ENCODE results near the gene MUC13.

Gene MUC13

DNA sequence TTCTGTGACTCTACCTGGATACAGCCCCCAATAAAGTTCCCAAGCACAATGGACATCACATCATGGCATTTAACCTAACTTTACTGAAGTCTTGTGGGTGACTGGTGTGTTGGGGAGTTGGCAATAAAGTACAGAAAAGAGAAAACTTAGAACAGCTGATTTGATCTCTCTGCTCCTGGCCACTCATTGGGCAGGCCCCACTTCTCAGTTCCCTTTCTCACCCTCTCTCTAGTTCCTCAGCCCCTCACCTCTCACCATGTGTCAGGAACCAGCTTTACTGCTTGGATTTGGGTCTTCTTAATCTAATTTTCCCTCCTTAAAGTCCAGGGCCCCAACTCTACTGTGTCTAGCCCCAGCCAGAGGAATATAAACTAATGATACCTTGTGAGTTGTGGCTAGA lies 713 bp upstream of the MUC13 start:
- no peaks in the 10 kb centered on the region for H3K27me3 ChIP-seq (ENCODE audit: insufficient read depth, insufficient read length)

DNA sequence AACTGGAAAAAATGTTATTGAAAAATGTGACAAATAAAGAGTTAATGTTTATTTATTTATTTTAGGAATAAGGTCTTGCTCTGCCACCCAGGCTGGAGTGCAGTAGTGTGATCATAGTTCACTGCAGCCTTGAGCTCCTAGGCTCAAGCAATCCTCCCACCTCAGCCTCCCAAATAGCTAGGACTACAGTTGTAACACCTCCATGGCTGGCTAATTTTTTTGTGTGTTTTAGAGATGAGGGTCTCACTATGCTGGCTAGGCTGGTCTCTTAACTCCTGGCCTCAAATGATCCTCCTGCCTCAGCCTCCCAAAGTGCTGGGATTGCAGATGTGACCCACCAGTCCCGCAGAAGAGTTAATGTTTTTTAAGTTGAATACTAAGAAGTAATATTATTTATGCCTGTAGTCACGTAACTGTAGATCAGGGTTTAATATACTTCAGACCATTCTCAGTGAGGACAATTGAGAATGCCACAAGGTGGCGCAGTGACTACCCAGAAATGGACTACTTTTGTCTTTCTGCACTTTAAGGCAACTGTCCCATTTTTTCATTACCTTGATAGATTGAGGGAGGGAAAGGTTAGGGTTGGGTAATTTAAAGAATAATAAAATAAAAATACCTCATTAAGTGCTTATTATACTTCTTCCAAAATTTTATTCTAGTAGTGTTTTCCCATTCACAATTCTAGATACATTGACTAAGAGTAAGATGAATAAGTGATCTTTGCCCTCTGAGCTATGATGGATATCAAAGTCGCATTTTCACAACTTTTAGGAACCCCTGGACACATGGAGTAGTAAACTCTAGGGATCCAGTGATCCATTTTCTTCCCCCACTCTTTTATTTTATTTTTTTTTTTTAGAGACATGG lies 6.0 kb downstream of the MUC13 start:
- peak; percentile 52 for DNase-seq (ENCODE audit: low read depth, low spot score)
- Histone ChIP-seq H3K4me1 (ENCODE audit: insufficient read depth, insufficient read length) (no peaks in the 10 kb centered on the region), H3K9ac (ENCODE audit: insufficient read length, low read depth) (no peak overlapping the region), H3K36me3 (ENCODE audit: insufficient read depth, insufficient read length, low read length) (no peaks in the 10 kb centered on the region), H3K4me3 (ENCODE audit: insufficient read length, low read depth) (no peak overlapping the region), H3K27me3 (ENCODE audit: insufficient read depth, insufficient read length) (no peaks in the 10 kb centered on the region), H3K9me3 (ENCODE audit: insufficient read depth, low read length) (no peaks in the 10 kb centered on the region)
- TF ChIP-seq SUZ12 (IDR thresholded peaks at IDR 0.05; ENCODE audit: extremely low read depth, insufficient read depth, insufficient read length) = no peak
- no peak for TF ChIP-seq ZNF274 (IDR thresholded peaks at IDR 0.05; ENCODE audit: low read depth, low read length)
- TF ChIP-seq YY1 (IDR thresholded peaks at IDR 0.05; ENCODE audit: insufficient read depth, insufficient read length) = no peak

More for the DNA sequence above, 713 bp upstream of the MUC13 start:
- Histone ChIP-seq H3K9ac (ENCODE audit: insufficient read length, low read depth) (no peak overlapping the region), H3K9me3 (ENCODE audit: insufficient read depth, low read length) (no peaks in the 10 kb centered on the region), H3K36me3 (ENCODE audit: insufficient read depth, insufficient read length, low read length) (no peaks in the 10 kb centered on the region), H3K4me3 (ENCODE audit: insufficient read length, low read depth) (no peak overlapping the region), H3K4me1 (ENCODE audit: insufficient read depth, insufficient read length) (no peaks in the 10 kb centered on the region)
- no peak for TF ChIP-seq ZNF274 (IDR thresholded peaks at IDR 0.05; ENCODE audit: low read depth, low read length)
- TF ChIP-seq YY1 (IDR thresholded peaks at IDR 0.05; ENCODE audit: insufficient read depth, insufficient read length) = no peak
- TF ChIP-seq SUZ12 (IDR thresholded peaks at IDR 0.05; ENCODE audit: extremely low read depth, insufficient read depth, insufficient read length) = no peak
- DNase-seq (ENCODE audit: low read depth, low spot score) = no peak

DNA sequence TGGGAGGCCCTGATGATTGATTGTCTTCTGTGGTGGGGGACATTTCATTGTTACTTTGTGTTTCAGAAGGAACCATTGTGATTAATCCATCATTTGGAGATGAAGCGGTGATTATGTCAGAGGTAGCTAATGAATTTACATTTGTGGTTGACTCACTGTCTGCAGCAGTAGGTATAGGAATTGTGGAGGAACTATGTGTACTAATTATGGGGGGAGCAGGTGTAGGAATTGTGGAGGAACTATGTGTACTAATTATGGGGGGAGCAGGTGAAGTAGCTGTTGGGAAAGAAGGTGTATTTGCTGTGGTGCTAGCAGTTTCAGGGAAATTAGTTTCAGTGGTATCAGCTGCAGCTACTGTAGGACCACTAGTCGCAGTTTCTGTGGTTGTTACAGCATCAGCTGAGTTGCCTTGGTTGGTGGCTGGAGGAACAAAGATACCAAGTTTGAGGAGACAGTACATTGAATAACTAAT lies 6.9 kb downstream of the MUC13 start:
- Histone ChIP-seq H3K4me1 (ENCODE audit: insufficient read depth, insufficient read length) (no peaks in the 10 kb centered on the region), H3K9me3 (ENCODE audit: insufficient read depth, low read length) (no peaks in the 10 kb centered on the region), H3K9ac (ENCODE audit: insufficient read length, low read depth) (no peak overlapping the region), H3K36me3 (ENCODE audit: insufficient read depth, insufficient read length, low read length) (no peaks in the 10 kb centered on the region), H3K27me3 (ENCODE audit: insufficient read depth, insufficient read length) (no peaks in the 10 kb centered on the region), H3K4me3 (ENCODE audit: insufficient read length, low read depth) (no peak overlapping the region)
- no peak for TF ChIP-seq SUZ12 (IDR thresholded peaks at IDR 0.05; ENCODE audit: extremely low read depth, insufficient read depth, insufficient read length)
- TF ChIP-seq YY1 (IDR thresholded peaks at IDR 0.05; ENCODE audit: insufficient read depth, insufficient read length) = no peak
- TF ChIP-seq ZNF274 (IDR thresholded peaks at IDR 0.05; ENCODE audit: low read depth, low read length) = no peak
- no peak for DNase-seq (ENCODE audit: low read depth, low spot score)

DNA sequence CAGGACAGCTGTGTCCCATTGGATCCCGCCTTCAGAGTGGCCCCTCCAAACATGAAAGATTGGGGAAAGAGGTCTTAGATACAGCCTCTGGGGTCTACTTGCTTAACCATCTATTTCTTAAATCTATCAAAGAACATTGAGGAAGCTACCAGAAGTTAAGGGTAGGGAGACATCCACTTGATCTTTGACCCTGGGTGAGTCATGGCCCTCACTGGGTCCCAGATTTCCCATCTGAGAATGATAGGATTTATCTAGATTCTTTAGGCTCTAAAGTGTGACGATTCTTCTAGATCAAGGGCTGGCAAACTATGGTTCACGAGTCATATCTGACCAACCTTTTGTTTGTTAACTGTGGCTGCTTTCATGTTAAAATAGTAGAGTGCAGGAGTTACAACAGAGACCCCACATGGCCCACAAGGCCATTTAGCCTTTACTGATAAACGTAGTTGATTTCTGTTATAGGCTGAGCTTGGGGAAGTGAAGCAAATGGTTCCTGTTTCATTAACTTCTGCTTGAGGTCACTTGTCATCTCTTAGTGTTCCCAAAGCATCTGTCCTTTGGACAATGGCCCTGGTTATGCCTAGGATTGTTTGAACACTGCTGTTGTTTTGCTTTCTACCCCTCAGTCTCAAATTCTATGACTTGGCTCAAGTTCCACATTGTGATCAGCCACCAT lies 8.0 kb downstream of the MUC13 start:
- Histone ChIP-seq H3K27me3 (ENCODE audit: insufficient read depth, insufficient read length) (no peaks in the 10 kb centered on the region), H3K9ac (ENCODE audit: insufficient read length, low read depth) (no peak overlapping the region), H3K9me3 (ENCODE audit: insufficient read depth, low read length) (no peaks in the 10 kb centered on the region), H3K4me1 (ENCODE audit: insufficient read depth, insufficient read length) (no peaks in the 10 kb centered on the region), H3K4me3 (ENCODE audit: insufficient read length, low read depth) (no peak overlapping the region), H3K36me3 (ENCODE audit: insufficient read depth, insufficient read length, low read length) (no peaks in the 10 kb centered on the region)
- DNase-seq (ENCODE audit: low read depth, low spot score) = no peak
- TF ChIP-seq SUZ12 (IDR thresholded peaks at IDR 0.05; ENCODE audit: extremely low read depth, insufficient read depth, insufficient read length) = no peak
- TF ChIP-seq YY1 (IDR thresholded peaks at IDR 0.05; ENCODE audit: insufficient read depth, insufficient read length) = no peak
- TF ChIP-seq ZNF274 (IDR thresholded peaks at IDR 0.05; ENCODE audit: low read depth, low read length) = no peak

DNA sequence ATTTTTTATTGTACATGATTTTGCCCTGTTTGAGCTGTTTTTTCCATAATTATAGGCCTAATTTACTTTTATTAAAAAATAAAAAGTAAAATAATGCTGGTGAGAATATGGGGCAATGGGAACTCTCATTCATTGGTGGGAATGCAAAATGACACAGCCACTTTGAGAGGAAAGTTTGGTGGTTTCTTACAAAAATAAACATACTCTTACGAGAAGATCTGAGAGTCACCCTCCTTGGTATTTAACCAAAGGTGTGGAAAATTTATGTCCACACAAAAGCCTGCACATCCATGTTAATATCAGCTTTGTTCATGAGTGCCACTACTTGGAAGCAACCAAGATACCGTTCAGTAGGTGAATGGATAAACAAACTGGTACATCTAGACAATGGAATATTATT lies 9.8 kb downstream of the MUC13 start:
- Histone ChIP-seq H3K9ac (ENCODE audit: insufficient read length, low read depth) (no peak overlapping the region), H3K4me3 (ENCODE audit: insufficient read length, low read depth) (no peak overlapping the region), H3K4me1 (ENCODE audit: insufficient read depth, insufficient read length) (no peaks in the 10 kb centered on the region), H3K36me3 (ENCODE audit: insufficient read depth, insufficient read length, low read length) (no peaks in the 10 kb centered on the region), H3K9me3 (ENCODE audit: insufficient read depth, low read length) (no peaks in the 10 kb centered on the region), H3K27me3 (ENCODE audit: insufficient read depth, insufficient read length) (no peaks in the 10 kb centered on the region)
- DNase-seq (ENCODE audit: low read depth, low spot score) = no peak
- TF ChIP-seq YY1 (IDR thresholded peaks at IDR 0.05; ENCODE audit: insufficient read depth, insufficient read length) (no peak), SUZ12 (IDR thresholded peaks at IDR 0.05; ENCODE audit: extremely low read depth, insufficient read depth, insufficient read length) (no peak), ZNF274 (IDR thresholded peaks at IDR 0.05; ENCODE audit: low read depth, low read length) (no peak)

DNA sequence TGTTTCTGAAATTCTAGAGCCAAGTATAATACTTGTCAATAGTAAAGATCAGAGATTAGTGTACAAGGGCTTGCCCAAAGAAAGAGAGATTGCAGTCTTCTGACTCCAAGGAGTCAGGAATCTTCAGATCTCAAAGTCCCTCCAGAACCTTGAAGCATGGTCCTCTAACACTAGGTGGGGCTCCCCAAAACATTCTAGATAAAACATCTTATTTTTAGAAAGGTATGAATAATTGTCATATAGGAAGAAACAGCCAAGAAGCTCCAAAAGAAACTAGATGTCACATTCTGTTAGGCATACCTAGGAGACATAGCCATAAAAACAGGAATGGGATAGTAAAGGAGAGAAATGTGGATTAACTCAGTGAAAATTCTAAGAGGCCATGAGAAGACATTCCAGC lies 10.7 kb downstream of the MUC13 start:
- DNase-seq (ENCODE audit: low read depth, low spot score) = no peak
- Histone ChIP-seq H3K9ac (ENCODE audit: insufficient read length, low read depth) (no peak overlapping the region), H3K4me3 (ENCODE audit: insufficient read length, low read depth) (no peak overlapping the region), H3K27me3 (ENCODE audit: insufficient read depth, insufficient read length) (no peaks in the 10 kb centered on the region), H3K36me3 (ENCODE audit: insufficient read depth, insufficient read length, low read length) (no peaks in the 10 kb centered on the region), H3K9me3 (ENCODE audit: insufficient read depth, low read length) (no peaks in the 10 kb centered on the region), H3K4me1 (ENCODE audit: insufficient read depth, insufficient read length) (no peaks in the 10 kb centered on the region)
- TF ChIP-seq ZNF274 (IDR thresholded peaks at IDR 0.05; ENCODE audit: low read depth, low read length) = no peak
- no peak for TF ChIP-seq YY1 (IDR thresholded peaks at IDR 0.05; ENCODE audit: insufficient read depth, insufficient read length)
- no peak for TF ChIP-seq SUZ12 (IDR thresholded peaks at IDR 0.05; ENCODE audit: extremely low read depth, insufficient read depth, insufficient read length)

DNA sequence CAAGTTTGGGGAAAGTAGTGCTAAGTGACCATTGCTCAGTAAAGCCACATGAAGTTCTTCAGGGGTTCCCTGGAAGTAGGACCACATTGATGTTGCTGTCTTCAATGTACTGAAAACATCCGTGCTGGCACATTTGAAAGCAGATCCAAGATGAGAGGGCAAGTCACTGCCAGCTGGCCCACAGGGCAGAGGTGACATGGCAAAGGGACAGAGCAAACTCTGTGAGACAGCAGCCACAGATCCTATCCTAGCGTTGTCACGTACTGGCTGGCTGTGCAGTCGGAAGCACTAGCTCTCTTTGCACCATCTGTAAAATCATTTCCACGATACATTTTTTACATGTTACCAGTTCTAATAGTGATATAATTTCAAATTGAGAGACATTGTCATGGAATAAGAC lies 13.8 kb downstream of the MUC13 start:
- no peak overlapping the region for H3K4me3 ChIP-seq (ENCODE audit: insufficient read length, low read depth)
- H3K27me3 ChIP-seq (ENCODE audit: insufficient read depth, insufficient read length) = no peaks in the 10 kb centered on the region
- H3K9me3 ChIP-seq (ENCODE audit: insufficient read depth, low read length) = no peaks in the 10 kb centered on the region
- no peak overlapping the region for H3K9ac ChIP-seq (ENCODE audit: insufficient read length, low read depth)
- DNase-seq (ENCODE audit: low read depth, low spot score) = no peak
- TF ChIP-seq YY1 (IDR thresholded peaks at IDR 0.05; ENCODE audit: insufficient read depth, insufficient read length) = no peak
- TF ChIP-seq ZNF274 (IDR thresholded peaks at IDR 0.05; ENCODE audit: low read depth, low read length) = no peak
- TF ChIP-seq SUZ12 (IDR thresholded peaks at IDR 0.05; ENCODE audit: extremely low read depth, insufficient read depth, insufficient read length) = no peak
- H3K4me1 ChIP-seq (ENCODE audit: insufficient read depth, insufficient read length) = no peaks in the 10 kb centered on the region
- no peaks in the 10 kb centered on the region for H3K36me3 ChIP-seq (ENCODE audit: insufficient read depth, insufficient read length, low read length)
